Measurements from ENCODE around the gene EPDR1.

DNA sequence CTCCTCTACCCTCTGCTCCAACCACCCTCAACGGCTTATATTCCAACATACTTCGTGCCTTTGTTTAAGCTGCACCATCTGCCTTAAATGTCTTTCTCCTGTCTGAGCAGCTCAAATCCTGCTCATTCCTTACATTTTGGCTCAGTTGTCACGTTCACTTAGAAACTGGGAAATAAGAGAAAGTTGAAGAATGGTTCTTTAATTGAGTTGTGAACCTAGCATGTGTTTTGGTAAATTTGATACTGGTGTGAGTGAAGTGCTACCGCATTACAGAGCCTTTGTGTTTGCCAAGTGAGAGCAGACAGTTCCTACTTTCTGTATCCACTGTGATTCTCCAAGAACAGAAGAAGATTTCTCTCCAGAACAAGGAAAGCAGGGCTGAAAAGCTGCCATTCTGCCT, 54.3 kb downstream of the EPDR1 start:
- TF ChIP-seq, protein P1, sequence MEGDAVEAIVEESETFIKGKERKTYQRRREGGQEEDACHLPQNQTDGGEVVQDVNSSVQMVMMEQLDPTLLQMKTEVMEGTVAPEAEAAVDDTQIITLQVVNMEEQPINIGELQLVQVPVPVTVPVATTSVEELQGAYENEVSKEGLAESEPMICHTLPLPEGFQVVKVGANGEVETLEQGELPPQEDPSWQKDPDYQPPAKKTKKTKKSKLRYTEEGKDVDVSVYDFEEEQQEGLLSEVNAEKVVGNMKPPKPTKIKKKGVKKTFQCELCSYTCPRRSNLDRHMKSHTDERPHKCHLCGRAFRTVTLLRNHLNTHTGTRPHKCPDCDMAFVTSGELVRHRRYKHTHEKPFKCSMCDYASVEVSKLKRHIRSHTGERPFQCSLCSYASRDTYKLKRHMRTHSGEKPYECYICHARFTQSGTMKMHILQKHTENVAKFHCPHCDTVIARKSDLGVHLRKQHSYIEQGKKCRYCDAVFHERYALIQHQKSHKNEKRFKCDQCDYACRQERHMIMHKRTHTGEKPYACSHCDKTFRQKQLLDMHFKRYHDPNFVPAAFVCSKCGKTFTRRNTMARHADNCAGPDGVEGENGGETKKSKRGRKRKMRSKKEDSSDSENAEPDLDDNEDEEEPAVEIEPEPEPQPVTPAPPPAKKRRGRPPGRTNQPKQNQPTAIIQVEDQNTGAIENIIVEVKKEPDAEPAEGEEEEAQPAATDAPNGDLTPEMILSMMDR (IDR thresholded peaks at IDR 0.05; ENCODE audit: insufficient read depth, low read length, poor library complexity, severe bottlenecking), result no peak
- TF ChIP-seq EZH2phosphoT487 (conservative IDR thresholded peaks at IDR 0.05; ENCODE audit: low read length), result no peak

Data from SU-DHL-6 (cell line).